ENCODE results near the gene KBTBD12. TPM values are rescaled to one million over a fixed set of nuclear protein-coding genes. Genes with fewer than 3 reads are reported as not detected.

KBTBD12 gene
- total RNA-seq, 4 donors from 2014 or later = 3.3 to 17.5 (median 4.3) TPM

DNA sequence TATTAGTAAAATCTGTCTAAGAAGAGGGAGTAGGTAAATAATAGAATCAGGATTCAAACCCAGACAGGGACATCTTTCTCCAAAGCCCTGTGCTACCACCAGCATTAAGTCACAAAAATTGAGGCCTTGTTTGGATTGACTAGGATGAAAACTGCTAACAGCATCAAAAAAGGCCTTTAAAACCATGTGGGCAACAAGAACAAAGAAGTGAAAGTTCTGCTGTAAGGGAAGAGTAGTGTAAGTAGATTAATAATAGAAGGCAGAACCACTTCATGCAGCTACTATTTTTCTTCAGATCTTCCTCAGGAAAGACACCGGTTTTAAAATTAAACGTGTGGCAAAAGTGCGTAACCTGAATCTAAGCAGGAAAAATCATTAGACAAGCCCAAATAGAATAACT lies 15.3 kb upstream of the KBTBD12 start:
- 82 to 86% methylated on average over 3 of the region's 3 CpGs for WGBS, 2 donors (ENCODE audit: low coverage in 1 of 2)
- H3K27me3 ChIP-seq = no peaks in the 10 kb centered on the region
- H3K9me3 ChIP-seq = no peaks in the 10 kb centered on the region
- in situ Hi-C loops (cut with MboI; ENCODE audit: low pct_ligation_motif_present in 1 of 4, low pct_unique_long_range_greater_than_20kb in 1 of 4, low sequenced_read_pairs in 3 of 4) = no loop called here
- H3K4me3 ChIP-seq = no peak overlapping the region
- no peaks in the 10 kb centered on the region for H3K4me1 ChIP-seq
- intact Hi-C loops (cut with DNase I; ENCODE audit: low total_unique reads) = no loop called here
- H3K36me3 ChIP-seq = no peaks in the 10 kb centered on the region
- H3K27ac ChIP-seq = no peak overlapping the region
- no peak for DNase-seq
- TF ChIP-seq EP300 (IDR thresholded peaks at IDR 0.05; ENCODE audit: low read depth) = no peak
- no peak for TF ChIP-seq POLR2A (IDR thresholded peaks at IDR 0.05)
- TF ChIP-seq, protein P1, sequence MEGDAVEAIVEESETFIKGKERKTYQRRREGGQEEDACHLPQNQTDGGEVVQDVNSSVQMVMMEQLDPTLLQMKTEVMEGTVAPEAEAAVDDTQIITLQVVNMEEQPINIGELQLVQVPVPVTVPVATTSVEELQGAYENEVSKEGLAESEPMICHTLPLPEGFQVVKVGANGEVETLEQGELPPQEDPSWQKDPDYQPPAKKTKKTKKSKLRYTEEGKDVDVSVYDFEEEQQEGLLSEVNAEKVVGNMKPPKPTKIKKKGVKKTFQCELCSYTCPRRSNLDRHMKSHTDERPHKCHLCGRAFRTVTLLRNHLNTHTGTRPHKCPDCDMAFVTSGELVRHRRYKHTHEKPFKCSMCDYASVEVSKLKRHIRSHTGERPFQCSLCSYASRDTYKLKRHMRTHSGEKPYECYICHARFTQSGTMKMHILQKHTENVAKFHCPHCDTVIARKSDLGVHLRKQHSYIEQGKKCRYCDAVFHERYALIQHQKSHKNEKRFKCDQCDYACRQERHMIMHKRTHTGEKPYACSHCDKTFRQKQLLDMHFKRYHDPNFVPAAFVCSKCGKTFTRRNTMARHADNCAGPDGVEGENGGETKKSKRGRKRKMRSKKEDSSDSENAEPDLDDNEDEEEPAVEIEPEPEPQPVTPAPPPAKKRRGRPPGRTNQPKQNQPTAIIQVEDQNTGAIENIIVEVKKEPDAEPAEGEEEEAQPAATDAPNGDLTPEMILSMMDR (IDR thresholded peaks at IDR 0.05) = no peak
- no peak for TF ChIP-seq POLR2AphosphoS5 (IDR thresholded peaks at IDR 0.05)

DNA sequence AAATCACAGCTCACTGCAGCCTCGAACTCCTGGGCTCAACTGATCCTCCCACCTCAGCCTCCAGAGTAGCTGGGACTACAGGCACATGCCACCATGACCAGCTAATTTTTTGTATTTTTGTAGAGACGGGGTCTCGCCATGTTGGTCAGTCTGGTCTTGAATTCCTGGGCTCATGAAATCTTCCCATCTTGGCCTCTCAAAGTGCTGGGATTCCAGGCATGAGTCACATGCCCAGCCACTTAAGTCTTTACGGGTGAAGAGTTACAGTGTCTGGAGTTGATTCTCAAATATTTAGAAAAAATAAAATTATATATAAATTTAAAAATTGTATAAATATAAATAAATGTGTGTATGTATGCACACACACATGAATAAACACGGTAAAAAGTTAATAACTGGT lies 14.5 kb upstream of the KBTBD12 start:
- Histone ChIP-seq H3K9me3 (no peaks in the 10 kb centered on the region), H3K36me3 (no peaks in the 10 kb centered on the region), H3K4me3 (no peak overlapping the region), H3K27me3 (no peaks in the 10 kb centered on the region), H3K4me1 (no peaks in the 10 kb centered on the region), H3K27ac (no peak overlapping the region)
- in situ Hi-C loops (cut with MboI; ENCODE audit: low pct_ligation_motif_present in 1 of 4, low pct_unique_long_range_greater_than_20kb in 1 of 4, low sequenced_read_pairs in 3 of 4) (no loop called here), intact Hi-C loops (cut with DNase I; ENCODE audit: low total_unique reads) (no loop called here)
- no peak for DNase-seq
- TF ChIP-seq EP300 (IDR thresholded peaks at IDR 0.05; ENCODE audit: low read depth) = no peak
- no peak for TF ChIP-seq POLR2A (IDR thresholded peaks at IDR 0.05)
- TF ChIP-seq, protein P1 (IDR thresholded peaks at IDR 0.05) = no peak
- no peak for TF ChIP-seq POLR2AphosphoS5 (IDR thresholded peaks at IDR 0.05)
- 84 to 92% methylated on average over 5 of the region's 5 CpGs for WGBS, 2 donors (ENCODE audit: low coverage in 1 of 2)

DNA sequence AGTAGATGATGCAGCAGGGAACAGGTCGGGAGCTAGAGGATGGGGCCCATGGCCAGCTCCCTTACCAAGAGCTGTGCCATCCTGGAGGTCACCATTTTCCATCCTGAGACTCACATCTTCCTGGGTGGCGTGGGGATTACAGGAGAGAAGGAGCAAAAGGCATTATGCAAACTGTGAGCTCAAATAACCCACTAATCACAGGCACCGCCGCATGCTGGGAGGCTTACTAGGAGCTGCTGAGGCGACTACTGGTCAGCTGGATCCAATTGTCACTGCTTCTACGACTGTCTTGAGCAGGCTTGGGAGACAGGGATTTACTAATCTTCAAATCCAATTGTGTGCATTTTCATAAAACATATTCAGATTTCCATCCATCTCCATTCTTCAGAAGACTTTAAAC lies 12.5 kb upstream of the KBTBD12 start:
- Histone ChIP-seq H3K27ac (no peak overlapping the region), H3K4me3 (no peak overlapping the region), H3K27me3 (no peaks in the 10 kb centered on the region), H3K9me3 (no peaks in the 10 kb centered on the region), H3K36me3 (no peaks in the 10 kb centered on the region), H3K4me1 (no peaks in the 10 kb centered on the region)
- DNase-seq = no peak
- WGBS, 2 donors (ENCODE audit: low coverage in 1 of 2) = 58 to 89% methylated on average over 3 to 6 of the region's 6 CpGs
- in situ Hi-C loops (cut with MboI; ENCODE audit: low pct_ligation_motif_present in 1 of 4, low pct_unique_long_range_greater_than_20kb in 1 of 4, low sequenced_read_pairs in 3 of 4) (no loop called here), intact Hi-C loops (cut with DNase I; ENCODE audit: low total_unique reads) (no loop called here)
- TF ChIP-seq EP300 (IDR thresholded peaks at IDR 0.05; ENCODE audit: low read depth) (no peak), POLR2A (IDR thresholded peaks at IDR 0.05) (no peak), POLR2AphosphoS5 (IDR thresholded peaks at IDR 0.05) (no peak)
- TF ChIP-seq, protein P1 (IDR thresholded peaks at IDR 0.05) = no peak

DNA sequence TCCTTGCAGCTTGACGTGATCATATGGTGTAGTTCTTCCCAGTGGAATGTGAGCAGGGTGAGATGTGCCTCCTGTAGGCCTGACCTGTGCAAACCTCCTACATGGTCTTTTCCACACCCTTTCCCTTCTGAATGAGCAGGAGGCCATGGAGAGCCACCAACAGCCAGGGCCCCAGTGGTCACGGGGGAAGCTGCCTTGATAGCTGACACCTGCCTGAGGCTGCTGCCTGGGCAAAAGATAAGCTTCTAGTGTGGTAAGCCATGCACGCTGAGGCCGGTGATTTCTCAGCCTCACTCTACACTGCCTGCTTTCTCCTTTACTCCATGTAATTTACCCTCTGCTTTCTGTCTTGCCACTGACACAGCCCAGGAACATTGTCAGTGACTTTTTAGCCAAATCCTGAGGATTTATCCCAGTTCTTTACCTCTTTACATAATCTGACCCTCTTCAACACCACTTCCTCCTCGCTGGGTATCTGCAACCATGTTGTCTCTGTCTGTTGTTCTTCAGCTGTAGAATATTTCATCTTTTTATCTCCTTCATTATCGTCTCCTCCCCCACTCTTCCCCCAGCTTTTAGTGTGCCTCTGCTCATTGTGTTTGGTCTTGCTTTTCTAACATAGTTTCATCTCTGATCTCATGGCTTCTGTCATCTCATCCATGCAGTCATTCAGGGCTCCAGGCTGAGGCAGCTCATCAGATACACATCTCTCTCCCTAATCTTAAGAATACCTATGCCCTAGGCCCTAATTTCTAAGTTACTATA lies 11.2 kb upstream of the KBTBD12 start:
- DNase-seq = no peak
- Histone ChIP-seq H3K4me1 (no peaks in the 10 kb centered on the region), H3K9me3 (no peaks in the 10 kb centered on the region), H3K27me3 (no peaks in the 10 kb centered on the region), H3K27ac (no peak overlapping the region), H3K36me3 (no peaks in the 10 kb centered on the region), H3K4me3 (no peak overlapping the region)
- in situ Hi-C loops (cut with MboI; ENCODE audit: low pct_ligation_motif_present in 1 of 4, low pct_unique_long_range_greater_than_20kb in 1 of 4, low sequenced_read_pairs in 3 of 4) (no loop called here), intact Hi-C loops (cut with DNase I; ENCODE audit: low total_unique reads) (no loop called here)
- TF ChIP-seq POLR2A (IDR thresholded peaks at IDR 0.05) (no peak), EP300 (IDR thresholded peaks at IDR 0.05; ENCODE audit: low read depth) (no peak), POLR2AphosphoS5 (IDR thresholded peaks at IDR 0.05) (no peak)
- TF ChIP-seq, protein P1 (IDR thresholded peaks at IDR 0.05) = no peak
- WGBS, 2 donors (ENCODE audit: low coverage in 1 of 2) = 78 to 85% methylated on average over 2 to 6 of the region's 6 CpGs

Measured in transverse colon (tissue), 4 donors.